OCI-LY7 (cell line): ENCODE data around the gene TRPM2. TPM values are rescaled to one million over a fixed set of nuclear protein-coding genes. Genes with fewer than 3 reads are reported as not detected.

Experiments
- BruUV-seq: library from RNA; stranded (reverse); fragments of 400-500 nt; replicated peaks from 2 replicates; lab custom pipeline; 2021; lab: Mats Ljungman, UMichigan
- CTCF ChIA-PET: fragments of 300-600 bp; sonication (Branson Sonifier 250); formaldehyde crosslinking; loops from one replicate; lab custom pipeline; 2022; ENCODE audit warnings: antibody characterized with exemption; ENCODE audit not compliant: unreplicated experiment; lab: Charles Lee
- POLR2A ChIA-PET: fragments of 300-600 bp; sonication (Branson Sonifier 250); formaldehyde crosslinking; loops from one replicate; lab custom pipeline; 2022; ENCODE audit warnings: antibody characterized with exemption; lab: Charles Lee
- DNase-seq: peaks from one replicate; pipeline ENCODE4 v3.0.0-alpha.2; 2015; ENCODE audit warnings: low spot score
- H2AFZ ChIP-seq: fragments of 200-600 bp; sonication (generic), shearing (Covaris generic); 2 replicates; pipeline ENCODE4 v1.6.1; 2014; ENCODE audit warnings: mild to moderate bottlenecking, antibody characterized with exemption, low read length, moderate library complexity
- H3K27ac ChIP-seq: fragments of 200-600 bp; sonication (generic); 2 replicates; pipeline ENCODE4 v1.5.1; 2014; ENCODE audit warnings: mixed run types, low read depth, mild to moderate bottlenecking, moderate library complexity, low read length, inconsistent platforms; ENCODE audit not compliant: poor library complexity, severe bottlenecking
- H3K36me3 ChIP-seq: fragments of 200-600 bp; sonication (generic); 2 replicates; pipeline ENCODE4 v1.6.1; 2014; ENCODE audit warnings: mild to moderate bottlenecking, antibody characterized with exemption, low read length, moderate library complexity, mixed read lengths; ENCODE audit not compliant: insufficient read depth
- H3K4me1 ChIP-seq: fragments of 200-600 bp; sonication (generic); 2 replicates; pipeline ENCODE4 v1.5.1; 2014; ENCODE audit warnings: mild to moderate bottlenecking, low read length; ENCODE audit not compliant: insufficient read depth, poor library complexity, severe bottlenecking
- H3K4me2 ChIP-seq: fragments of 200-600 bp; sonication (generic); 2 replicates; pipeline ENCODE4 v1.6.1; 2014; ENCODE audit warnings: mild to moderate bottlenecking, low read length
- H3K4me3 ChIP-seq: fragments of 200-600 bp; sonication (generic); 2 replicates; pipeline ENCODE4 v1.5.1; 2014; ENCODE audit warnings: mild to moderate bottlenecking, low read depth, low read length; ENCODE audit not compliant: poor library complexity, severe bottlenecking
- H3K79me2 ChIP-seq: fragments of 200-600 bp; sonication (generic); 2 replicates; pipeline ENCODE4 v1.6.1; 2016; ENCODE audit warnings: low read depth, mild to moderate bottlenecking, low read length, moderate library complexity, mixed read lengths; ENCODE audit not compliant: insufficient read depth
- H3K9me2 ChIP-seq: fragments of 200-600 bp; sonication (generic); 2 replicates; pipeline ENCODE4 v1.6.1; 2016; ENCODE audit warnings: mild to moderate bottlenecking, low read length, mixed read lengths; ENCODE audit not compliant: insufficient read depth
- H3K9me3 ChIP-seq: fragments of 200-600 bp; sonication (generic); 2 replicates; pipeline ENCODE4 v1.6.1; 2014; ENCODE audit warnings: mild to moderate bottlenecking, mixed run types, low read length, mixed read lengths
- H4K20me1 ChIP-seq: fragments of 200-600 bp; sonication (generic); 2 replicates; pipeline ENCODE4 v1.6.1; 2014; ENCODE audit warnings: mild to moderate bottlenecking, antibody characterized with exemption, low read length, moderate library complexity, mixed read lengths; ENCODE audit not compliant: insufficient read depth
- EZH2phosphoT487 ChIP-seq: fragments of 200-600 bp; sonication (generic); IDR thresholded peaks from 2 replicates; pipeline ENCODE4 v1.6.1; 2018; ENCODE audit warnings: low read depth, borderline replicate concordance, mild to moderate bottlenecking, mixed run types, antibody characterized with exemption, low read length, moderate library complexity, mixed read lengths
- intact Hi-C: fragments of 100-400 bp; cut with micrococcal nuclease; formaldehyde crosslinking; loops from one replicate; pipeline ENCODE4 v1.10.0; 2022; ENCODE audit not compliant: unreplicated experiment
- total RNA-seq, 2 experiments: library from RNA; depleted of rRNA in 1 of 2; stranded (reverse); fragments of >200 nt in 1 of 2; shearing (Covaris generic) in 1 of 2; gene quantifications; 2 replicates each; pipeline ENCODE4 v1.2.3, GENCODE V29; 2014 to 2022
- TF ChIP-seq, protein P1 (sequence below): fragments of 200-600 bp; sonication (generic); conservative IDR thresholded peaks from 2 replicates; pipeline ENCODE4 v1.5.1; 2014; ENCODE audit warnings: mild to moderate bottlenecking, antibody characterized with exemption, low read length, moderate library complexity, mixed read lengths

TRPM2 gene
- total RNA-seq, 2 experiments from 2014 or later, result 1.8 to 7.1 TPM

DNA sequence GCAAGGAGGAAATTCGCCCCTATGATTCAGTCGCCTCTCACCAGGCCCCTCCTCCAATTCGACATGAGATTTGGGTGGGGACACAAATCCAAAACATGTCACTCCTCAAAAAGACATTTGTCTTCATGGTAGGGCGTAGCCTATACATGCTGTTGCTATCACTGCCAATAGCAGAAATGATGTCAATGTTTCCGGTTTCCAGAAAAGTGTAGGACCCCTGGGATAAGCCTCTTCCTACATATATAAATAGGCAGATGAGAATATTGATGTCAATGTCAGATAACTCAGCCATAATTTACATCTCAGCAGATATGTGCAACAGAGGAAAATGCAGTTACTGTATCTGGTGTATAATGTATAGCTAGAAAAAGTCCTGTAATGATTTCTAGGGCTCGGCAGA is 118.6 kb downstream of the TRPM2 start:
- ChIA-PET POLR2A (no interaction called here), CTCF (no interaction called here)
- intact Hi-C loops, result no loop called here
- Histone ChIP-seq H3K4me3 (no peak overlapping the region), H4K20me1 (no peaks in the 10 kb centered on the region), H3K9me2 (no peaks in the 10 kb centered on the region), H3K4me2 (no peak overlapping the region), H3K4me1 (no peaks in the 10 kb centered on the region), H3K9me3 (no peaks in the 10 kb centered on the region), H3K36me3 (no peaks in the 10 kb centered on the region), H3K79me2 (no peaks in the 10 kb centered on the region), H3K27ac (no peak overlapping the region), H2AFZ (no peak overlapping the region)
- no TSS peak for BruUV-seq
- TF ChIP-seq, protein P1, sequence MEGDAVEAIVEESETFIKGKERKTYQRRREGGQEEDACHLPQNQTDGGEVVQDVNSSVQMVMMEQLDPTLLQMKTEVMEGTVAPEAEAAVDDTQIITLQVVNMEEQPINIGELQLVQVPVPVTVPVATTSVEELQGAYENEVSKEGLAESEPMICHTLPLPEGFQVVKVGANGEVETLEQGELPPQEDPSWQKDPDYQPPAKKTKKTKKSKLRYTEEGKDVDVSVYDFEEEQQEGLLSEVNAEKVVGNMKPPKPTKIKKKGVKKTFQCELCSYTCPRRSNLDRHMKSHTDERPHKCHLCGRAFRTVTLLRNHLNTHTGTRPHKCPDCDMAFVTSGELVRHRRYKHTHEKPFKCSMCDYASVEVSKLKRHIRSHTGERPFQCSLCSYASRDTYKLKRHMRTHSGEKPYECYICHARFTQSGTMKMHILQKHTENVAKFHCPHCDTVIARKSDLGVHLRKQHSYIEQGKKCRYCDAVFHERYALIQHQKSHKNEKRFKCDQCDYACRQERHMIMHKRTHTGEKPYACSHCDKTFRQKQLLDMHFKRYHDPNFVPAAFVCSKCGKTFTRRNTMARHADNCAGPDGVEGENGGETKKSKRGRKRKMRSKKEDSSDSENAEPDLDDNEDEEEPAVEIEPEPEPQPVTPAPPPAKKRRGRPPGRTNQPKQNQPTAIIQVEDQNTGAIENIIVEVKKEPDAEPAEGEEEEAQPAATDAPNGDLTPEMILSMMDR, result no peak
- TF ChIP-seq EZH2phosphoT487, result no peak
- DNase-seq, result no peak

DNA sequence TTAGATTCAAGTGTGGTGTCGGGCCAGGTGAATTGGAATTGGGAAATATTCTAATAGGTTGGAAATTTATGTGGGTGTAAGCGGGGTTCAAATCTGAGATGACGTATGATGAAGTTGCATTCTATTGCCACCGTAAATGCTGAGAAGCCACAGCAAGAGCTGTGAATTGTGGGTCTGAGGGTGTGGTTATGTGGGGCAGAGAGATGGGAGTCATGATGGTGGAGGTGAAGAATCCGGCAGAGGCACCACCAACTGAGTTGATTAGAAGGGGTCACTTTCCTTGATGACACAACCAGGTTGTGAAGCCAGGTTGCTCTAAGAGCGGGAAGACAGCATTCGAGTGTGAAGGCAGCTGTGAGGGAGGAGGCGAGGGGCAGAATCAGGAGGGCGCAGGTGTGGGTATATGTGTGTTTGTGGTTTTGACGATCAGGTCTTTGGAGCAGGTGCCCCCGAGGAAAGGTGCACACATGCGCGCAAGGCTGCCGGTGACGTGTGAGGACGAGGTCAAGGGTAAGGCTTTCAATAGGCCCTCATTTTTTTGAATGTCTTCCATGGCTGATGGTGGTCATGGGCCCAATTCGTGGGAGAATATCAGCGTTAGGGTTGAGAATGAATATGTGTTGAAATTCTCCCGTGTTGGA is 120.6 kb downstream of the TRPM2 start:
- Histone ChIP-seq H3K79me2 (no peaks in the 10 kb centered on the region), H2AFZ (no peak overlapping the region), H3K27ac (no peak overlapping the region), H3K9me3 (no peaks in the 10 kb centered on the region), H3K4me1 (no peaks in the 10 kb centered on the region), H3K4me2 (no peak overlapping the region), H3K36me3 (no peaks in the 10 kb centered on the region), H4K20me1 (no peaks in the 10 kb centered on the region), H3K4me3 (no peak overlapping the region), H3K9me2 (no peaks in the 10 kb centered on the region)
- no peak for TF ChIP-seq EZH2phosphoT487
- TF ChIP-seq, protein P1, result no peak
- CTCF ChIA-PET, result no interaction called here
- intact Hi-C loops, result no loop called here
- POLR2A ChIA-PET, result no interaction called here
- no peak for DNase-seq
- BruUV-seq, result no TSS peak

DNA sequence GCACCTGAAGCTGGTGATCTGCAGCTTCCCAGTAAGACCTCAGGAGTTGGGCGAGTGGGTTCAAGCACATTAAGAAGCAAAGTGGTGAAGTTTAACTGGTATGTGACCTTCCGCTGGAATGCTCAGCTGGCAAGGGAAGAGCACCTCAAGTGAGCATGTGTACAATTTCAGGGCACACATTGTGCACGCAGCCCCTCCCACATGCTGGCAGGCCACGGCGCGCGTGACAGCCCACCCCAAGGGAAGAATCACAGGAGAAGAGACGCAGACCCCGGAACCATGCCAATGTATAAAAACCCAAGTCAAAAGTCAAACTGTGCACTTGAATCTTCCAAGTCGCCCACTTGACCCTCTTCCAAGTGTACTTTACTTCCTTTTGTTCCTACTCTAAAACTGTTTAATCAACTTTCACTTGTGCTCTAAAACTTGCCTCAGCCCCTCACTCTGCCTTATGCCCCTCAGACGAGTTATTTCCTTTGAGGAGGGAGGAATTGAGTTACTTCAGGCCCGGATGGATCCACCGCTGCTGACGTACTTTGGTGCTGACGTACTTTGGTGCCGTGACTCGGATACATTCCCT is 121.9 kb downstream of the TRPM2 start:
- no peaks in the 10 kb centered on the region for H3K36me3 ChIP-seq
- intact Hi-C loops, result no loop called here
- no peaks in the 10 kb centered on the region for H4K20me1 ChIP-seq
- CTCF ChIA-PET, result no interaction called here
- no peaks in the 10 kb centered on the region for H3K79me2 ChIP-seq
- H3K9me2 ChIP-seq, result no peaks in the 10 kb centered on the region
- H3K9me3 ChIP-seq, result no peaks in the 10 kb centered on the region
- no peak overlapping the region for H3K4me3 ChIP-seq
- no peaks in the 10 kb centered on the region for H3K4me1 ChIP-seq
- no TSS peak for BruUV-seq
- H3K4me2 ChIP-seq, result no peak overlapping the region
- H3K27ac ChIP-seq, result no peak overlapping the region
- H2AFZ ChIP-seq, result no peak overlapping the region
- no peak for DNase-seq
- no peak for TF ChIP-seq EZH2phosphoT487
- TF ChIP-seq, protein P1, result no peak
- POLR2A ChIA-PET, result no interaction called here
